GM19239 (cell line): ENCODE measurements around the gene PRKG1.

ENCODE experiments used
- DNase-seq: peaks from one replicate; pipeline ENCODE4 v3.0.0; 2011; ENCODE audit warnings: low spot score; ENCODE audit not compliant: insufficient read length
- FAIRE-seq: peaks from 2 replicates; lab custom pipeline; 2011; peaks lifted over from hg19 to GRCh38; lab: Jason Lieb, UNC

PRKG1 gene

DNA sequence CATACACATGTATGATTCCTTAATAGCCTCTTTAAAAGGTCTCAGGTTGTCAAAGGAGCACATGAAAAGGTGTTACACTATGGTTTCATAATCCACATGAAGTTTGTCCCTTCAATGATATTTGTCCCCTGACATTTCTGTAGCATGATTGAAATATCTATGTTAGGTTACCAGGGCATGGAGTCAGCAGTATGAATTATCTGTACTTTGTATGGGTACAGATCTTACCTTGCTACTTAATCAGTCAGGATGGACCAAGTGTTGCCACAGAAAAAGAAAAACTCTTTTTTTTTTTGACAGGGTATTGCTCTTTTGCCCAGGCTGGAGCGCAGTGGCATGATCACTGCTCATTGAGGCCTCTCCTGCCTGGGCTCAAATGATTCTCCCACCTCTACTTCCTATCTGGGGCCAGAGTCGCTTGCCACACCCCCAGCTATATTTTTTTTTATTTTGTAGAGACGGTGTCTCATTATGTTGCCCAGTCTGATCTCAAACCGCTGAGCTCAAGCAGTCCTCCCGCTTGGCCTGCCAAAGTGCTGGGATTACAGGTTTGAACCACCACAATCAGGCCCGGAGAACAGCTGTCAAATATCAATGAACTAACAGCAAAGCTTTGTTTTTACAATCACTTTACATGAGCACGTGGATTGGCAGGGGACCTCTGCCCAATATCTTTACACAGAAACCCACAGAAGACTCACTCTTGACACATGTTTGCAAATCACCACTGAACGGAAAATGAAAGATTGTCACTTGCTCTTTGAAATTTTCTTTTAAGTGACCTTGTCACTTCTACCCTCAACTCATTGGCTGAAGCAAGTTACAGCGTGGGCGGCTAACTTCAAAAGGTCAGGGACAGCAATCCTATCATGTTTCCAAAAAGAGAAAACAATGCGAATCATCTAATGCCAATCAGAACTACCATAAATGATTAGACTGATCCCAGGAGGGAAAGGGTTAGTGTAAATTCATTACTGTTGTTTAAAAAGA, 140.2 kb downstream of the PRKG1 start:
- no peak for FAIRE-seq
- DNase-seq = no peak

DNA sequence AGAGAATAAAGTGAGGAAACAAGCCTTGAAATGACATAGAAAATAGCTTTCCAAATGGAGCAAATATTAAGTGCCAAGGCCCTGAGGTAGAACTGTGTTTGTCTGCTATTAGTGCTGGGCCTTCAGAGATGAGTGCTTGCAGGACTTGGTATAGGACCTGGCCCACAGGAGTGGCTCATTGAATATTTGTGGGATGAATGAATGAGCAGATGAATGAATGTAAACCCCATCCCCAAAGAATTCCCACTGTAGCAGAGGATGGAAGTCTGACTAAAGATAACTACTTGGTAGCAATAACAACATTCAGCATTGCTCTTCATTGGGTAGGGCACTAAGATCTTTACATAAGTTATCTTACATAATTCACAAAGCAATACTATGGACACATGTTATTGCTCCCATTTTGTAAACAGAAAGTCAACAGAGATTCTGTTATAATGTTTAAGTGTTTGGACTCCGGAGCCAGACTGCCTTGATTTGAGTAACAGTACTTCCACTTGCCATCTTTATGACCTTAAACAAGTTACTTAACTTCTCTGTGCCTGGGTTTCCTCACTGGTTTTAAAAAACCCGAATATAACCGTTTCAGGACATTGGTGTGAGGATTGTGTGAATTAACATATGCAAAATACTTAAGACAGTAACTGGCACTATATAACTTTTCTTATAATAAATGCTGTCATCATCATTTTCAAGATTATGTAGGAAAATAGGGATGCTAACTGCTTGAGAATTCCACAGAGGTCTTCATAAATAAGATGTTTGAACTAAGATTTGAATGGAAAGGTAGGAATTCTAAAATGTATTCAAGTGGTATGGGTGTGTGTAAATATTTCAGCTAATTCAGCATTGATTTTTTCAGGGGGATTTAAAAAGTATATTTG, 141.9 kb downstream of the PRKG1 start:
- FAIRE-seq (no peak), DNase-seq (no peak)

DNA sequence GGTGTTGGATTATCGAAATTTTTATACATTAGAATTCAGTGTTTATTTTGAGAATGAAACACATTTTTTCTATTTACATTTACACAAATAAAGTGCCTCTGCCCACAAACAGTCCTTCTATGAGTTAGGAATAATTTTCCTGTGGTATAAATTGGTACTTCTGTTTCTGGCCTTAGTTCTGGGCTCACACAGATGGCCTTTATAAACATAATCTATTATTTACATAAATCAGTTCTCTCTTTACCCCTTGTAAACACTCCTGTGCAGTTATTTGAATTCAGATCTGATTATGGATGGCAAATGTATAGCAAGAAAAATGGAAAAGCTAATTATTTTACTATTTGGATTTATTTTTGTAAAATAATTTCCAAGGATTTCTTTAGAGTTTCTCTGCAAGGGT, 143.2 kb downstream of the PRKG1 start:
- FAIRE-seq = no peak

DNA sequence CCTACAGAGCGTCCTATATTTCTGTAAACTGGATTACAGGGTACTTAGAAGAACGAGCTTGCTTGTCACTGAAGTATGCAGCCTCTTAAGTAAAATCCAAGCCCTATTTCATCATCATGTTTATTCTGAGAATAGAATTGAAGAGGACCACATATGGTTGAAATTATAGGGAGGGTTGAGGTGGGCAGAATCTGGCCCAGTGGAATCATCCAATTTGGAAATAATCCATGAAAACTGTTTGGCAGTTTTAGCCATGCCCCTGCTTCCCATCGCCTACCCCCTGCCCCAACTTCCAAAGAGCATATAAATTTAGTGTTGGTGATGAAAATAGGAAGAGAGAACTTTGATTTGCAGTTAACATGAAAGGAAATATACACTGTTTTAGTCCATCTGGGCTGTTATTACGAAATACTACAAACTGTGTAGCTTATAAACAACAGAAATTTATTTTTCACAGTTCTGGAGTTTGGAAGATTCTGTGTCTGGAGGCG, 150.4 kb downstream of the PRKG1 start:
- DNase-seq = no peak
- FAIRE-seq = no peak

More for the DNA sequence above, 143.2 kb downstream of the PRKG1 start:
- DNase-seq = no peak

DNA sequence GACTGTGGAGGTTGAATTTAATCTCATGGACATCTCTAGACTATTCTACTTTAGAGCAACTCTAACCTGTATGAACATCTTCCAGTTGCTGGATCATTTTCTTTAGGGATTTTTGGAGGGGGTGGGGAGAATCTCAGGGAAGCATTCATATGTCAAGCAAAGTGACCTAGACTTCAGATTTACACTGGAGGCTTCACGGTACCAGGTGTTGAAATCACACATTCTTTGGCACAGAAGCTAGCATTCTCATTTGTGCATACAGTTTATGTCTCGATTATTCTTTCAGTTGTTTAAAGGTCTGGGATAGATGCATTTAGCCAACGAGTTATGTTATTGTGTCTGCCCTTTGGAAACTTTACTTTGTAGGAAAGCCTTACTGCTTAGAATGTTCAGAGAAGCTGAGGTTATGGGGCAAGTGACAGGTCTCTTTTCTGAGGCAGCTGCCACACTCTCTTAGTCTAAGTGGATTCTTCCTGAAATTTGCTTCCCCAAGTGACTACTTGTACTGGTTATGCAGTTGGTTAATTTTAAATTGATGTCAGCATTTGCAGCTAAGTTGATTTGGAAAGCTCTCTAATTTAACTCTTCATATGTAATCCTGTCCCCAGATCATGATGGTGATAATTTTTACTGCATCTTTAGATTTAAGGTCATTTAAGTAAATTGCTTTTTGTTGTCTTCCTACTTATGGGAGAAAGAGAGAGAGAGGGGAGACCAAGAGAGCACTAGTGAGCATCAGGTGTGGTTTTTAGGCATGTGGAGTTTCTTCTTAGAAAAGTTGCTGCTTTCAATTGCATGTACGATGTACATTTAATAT, 153.8 kb downstream of the PRKG1 start:
- no peak for FAIRE-seq
- no peak for DNase-seq

DNA sequence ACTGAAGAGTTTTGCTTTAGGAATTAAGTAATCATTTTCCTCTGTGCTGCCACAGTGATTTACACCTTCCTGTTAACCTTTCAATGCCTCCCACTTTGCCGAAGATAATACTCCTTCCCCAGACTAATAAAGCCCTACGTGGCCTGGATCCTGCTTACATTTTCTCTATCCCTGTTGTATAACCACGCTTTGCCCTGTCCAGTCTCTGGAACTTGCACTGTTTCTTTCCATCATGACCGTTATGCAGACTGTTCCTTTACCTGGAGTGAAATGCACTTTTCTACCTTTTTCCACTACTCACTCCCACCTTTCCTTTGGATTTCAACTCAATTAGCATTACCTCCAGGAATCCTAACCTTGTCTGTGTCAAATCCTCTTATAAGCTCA, 154.4 kb downstream of the PRKG1 start:
- no peak for FAIRE-seq

DNA sequence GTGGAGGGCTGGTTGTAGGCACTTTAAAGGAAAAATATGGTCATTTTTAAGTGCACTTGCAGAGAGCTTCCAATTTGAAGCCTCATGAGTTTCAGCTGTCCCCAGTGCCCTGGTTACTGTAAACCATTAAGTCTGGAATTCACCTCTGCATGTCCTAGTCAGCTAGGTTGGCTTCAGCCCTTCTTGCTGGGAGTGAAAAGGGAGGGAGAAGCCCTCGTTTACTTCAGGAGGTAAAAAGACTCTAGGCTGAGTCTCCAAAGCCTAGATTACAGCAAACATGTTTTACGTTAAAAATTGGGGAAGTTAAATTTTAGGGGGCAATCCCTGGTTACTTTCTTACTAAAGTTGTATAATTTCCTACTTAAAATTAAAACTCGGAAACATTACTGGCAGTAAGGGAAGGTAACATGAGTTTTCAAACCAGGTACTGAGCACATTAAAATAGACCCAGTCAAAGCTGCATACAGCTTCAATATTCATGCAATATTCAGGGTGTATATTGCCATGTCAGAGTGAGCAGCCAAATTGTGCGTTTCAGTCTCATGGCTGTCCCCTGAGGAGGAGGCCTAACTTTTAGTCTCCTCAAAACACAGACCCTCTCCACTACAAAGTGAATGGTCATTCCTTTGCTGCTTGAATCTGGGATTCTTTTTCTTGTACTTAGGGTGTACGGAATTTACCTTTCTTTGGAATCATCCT, 156.7 kb downstream of the PRKG1 start:
- DNase-seq = no peak
- no peak for FAIRE-seq

More for the DNA sequence above, 154.4 kb downstream of the PRKG1 start:
- no peak for DNase-seq

DNA sequence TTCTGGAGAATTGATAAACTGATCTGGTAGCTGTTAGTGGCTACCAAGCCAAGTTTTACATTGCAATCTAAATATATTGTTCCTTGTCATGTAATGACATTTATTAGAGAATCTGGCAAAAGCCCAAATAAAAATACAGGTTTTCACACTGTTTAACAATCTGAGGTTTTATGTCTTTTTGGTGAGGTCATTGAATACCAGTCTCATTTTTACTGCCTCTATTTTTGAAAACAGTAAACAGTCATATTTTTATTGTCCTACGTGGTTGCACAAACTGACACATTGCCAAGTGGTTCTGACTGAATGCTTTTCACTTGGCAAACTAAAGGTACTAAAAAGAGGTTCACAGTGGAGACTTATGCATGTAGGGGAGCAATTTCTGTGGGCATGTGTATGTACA, 157.5 kb downstream of the PRKG1 start:
- FAIRE-seq (no peak), DNase-seq (no peak)

DNA sequence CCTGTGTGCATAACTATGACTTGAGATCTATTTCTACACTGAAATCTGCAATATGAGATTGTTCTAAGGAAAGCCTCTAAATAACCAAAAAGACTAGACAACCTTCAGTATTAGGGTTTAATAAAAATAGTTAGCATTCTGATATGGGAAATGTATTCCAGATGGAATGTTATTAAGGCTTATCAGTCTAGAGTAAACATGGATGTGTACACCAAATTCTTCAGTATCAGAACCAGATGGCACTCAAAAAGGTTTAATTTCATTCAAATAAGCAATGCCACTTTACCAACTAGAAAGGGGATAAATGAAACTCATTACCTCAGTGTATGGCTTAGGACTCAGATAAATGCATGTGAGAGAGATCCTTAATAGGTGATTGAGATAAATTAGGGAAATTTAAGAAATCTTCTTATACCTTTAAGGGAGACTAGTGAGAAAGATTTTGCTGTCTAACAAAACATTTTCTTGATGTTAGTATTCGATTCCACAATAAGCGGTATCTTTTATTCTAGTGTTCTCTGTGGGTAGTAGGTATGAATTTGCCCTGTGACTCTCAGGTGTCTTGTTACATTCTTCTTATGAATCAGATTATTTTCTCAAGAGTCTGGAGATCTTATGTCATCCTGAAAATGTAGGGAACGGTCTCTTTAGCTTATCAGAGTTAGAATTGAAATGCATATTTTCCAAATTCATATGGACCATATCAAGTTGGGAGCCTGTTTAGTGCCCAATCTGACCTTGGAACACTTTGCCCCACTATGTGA, 159.2 kb downstream of the PRKG1 start:
- no peak for DNase-seq
- no peak for FAIRE-seq

DNA sequence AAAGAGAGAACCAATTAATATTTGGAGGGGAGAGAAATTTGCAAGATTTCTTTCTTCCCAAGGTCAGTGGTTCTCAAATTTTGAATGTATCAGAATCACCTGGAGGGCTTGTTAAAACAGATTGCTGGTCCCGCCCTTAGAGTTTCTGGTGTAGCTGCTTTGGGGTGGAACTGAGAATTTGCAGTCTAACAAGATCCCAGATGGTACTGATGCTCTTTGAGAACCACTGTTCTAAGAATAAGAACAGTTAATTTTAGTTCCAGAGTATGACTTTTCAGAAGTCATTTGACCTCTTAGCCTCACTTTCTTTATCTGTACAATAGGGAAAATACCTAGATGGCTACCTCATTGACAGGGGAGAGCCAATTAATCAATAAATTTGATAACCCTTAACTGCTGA, 161.6 kb downstream of the PRKG1 start:
- DNase-seq (no peak), FAIRE-seq (no peak)

DNA sequence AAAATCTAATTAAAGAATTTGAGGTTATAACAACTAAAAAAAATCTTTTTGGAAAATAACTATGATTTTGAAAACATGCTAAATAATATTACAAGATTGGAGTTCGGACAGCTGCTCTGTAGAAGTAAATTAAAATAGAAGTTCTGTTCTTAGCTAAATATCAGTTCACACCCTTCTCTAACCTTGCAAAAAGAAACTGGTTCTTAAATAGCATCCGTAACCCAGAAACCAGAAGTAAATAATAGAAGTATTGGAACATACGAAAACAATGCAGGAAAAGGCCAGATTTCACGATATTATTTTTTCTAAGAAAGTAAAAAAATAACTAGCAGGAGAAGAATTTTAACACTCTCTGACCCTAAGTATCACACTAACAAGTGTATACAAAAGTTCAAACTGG, 164.7 kb downstream of the PRKG1 start:
- DNase-seq (no peak), FAIRE-seq (no peak)

DNA sequence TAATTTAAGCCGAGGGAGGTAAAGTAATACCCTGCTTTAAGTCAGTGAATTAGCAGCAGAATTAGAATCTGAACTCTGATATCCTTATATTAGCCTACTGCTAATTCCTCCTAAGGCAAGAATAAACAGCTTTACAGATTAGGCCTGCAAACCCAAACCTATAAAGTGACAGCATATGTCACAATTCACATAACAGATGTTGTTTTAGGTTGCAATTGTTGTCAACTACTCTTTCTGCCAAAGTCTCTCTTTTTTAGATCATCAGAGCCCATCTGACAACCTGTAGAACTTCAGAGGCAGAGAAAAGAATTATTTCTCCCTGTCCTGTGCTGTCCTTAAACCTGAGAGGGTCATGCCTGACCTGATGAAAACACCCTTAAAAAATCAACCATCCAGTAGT, 167.2 kb downstream of the PRKG1 start:
- DNase-seq = no peak
- no peak for FAIRE-seq

DNA sequence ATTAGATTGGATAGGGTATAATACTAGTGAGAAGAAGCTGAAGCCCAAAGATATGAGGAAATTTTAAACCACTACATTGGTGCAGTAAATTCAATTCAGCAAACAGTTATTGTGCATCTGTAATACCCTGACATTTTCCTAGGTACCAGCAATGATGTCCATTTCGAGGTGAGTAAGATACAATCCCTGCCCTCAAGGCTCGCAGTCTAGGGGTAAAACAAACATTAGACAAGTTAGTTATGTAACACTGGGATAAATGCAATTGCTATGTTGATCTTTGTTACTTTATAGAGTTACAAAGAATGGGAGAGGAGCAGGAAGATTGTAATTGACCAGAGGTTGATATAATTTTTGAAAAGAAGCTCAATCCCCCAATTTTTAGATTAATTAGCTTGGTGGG, 168.1 kb downstream of the PRKG1 start:
- DNase-seq (no peak), FAIRE-seq (no peak)

DNA sequence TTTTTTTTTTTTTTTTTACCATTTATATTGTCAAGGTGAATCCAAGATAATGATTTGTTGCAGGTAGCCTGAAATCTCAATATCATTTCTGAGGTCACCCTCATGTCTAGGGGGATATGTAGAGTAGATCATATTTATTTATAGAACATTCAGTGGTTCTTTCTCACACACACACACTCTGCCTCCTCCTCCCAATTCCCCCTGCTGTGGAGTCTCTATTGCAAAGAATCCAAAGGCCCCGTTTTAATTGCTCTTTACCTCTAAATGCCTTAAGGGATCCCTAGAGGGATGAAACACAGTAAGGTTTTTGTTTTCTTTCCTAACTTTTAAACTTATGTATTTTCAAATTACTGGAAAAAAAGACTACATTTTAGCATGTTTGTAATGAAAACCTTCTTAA, 170.0 kb downstream of the PRKG1 start:
- DNase-seq (no peak), FAIRE-seq (no peak)

DNA sequence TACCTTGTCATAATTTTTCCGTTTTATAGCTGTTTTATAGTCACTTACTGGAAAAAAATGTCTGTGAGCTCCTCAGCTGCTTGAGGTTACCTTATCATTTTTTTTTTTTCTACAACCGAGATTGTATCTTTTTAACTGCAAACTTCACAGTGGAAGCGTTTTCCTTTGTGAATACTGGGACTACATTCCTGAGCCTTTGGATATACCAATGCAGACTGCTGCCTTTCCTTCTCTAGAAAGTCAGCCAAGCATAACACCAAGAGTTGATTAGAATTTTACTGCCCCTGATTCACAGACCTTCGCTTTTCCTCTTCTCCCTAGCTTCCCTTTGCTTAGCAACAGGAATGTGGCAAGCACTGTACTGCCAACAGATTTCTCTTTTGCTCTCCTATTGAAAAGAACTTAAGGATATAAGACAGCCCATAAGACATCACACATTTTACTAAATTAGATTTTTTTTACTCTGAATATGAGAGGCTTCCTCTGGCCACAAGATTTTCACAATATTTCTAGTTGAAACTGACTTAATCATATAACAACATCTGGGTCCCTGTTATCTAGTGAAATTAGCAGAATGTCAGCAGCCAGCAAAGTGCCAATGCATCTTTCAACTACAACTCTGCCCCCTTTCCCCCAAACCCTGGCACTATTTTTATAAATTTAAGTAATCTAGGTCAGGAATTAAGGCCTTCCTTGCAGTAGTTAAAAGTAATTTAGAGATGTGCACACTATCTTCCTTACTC, 170.6 kb downstream of the PRKG1 start:
- DNase-seq = no peak
- no peak for FAIRE-seq

DNA sequence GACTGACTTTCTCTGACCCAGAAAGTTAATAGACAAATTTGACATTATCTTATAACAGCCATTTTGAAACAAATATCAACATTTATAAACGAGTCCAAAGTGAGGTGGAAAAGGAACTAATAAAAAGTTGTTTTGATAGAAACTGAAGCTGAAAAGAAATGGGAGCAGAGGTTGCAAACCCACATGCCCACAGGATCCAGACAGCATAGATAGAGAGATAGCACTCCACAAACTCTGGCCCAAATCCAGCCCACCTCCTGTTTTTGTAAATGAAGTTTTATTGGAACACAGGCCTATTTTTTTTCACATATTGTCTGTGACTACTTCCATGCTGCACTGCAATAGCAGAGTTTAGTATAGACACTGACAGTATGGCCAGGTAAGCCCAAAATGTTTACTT, 171.9 kb downstream of the PRKG1 start:
- no peak for FAIRE-seq

DNA sequence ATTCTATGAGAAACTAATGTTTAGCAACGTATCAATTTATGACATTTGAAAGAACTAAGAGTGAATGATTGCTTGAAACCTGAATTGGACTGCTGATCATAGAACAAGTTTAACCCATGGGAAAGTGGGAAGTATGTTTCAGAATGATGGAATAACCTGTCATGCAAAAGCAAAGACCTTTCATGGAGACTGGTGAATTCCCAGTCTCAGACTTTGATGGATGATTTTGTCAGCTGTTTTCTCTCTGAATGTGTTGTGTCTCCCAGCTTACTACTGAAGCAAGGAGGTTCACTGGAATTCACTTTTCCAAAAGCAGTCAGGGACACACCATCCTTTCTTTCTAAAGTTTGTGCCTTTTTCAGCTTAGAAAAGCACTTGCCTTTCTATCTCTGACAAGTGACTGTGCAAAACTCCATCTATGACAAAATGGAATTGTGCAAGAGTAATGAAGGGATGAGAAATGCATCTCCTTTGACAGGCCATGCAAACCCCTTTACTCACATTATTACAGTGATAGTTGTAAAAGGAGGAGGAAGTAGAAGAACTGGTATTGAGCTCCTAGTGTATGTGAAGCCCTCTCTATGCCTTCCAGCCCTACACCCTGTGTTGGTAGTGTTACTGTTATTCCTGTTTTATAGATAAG, 176.1 kb downstream of the PRKG1 start:
- FAIRE-seq (no peak), DNase-seq (no peak)

More for the DNA sequence above, 171.9 kb downstream of the PRKG1 start:
- DNase-seq = no peak

DNA sequence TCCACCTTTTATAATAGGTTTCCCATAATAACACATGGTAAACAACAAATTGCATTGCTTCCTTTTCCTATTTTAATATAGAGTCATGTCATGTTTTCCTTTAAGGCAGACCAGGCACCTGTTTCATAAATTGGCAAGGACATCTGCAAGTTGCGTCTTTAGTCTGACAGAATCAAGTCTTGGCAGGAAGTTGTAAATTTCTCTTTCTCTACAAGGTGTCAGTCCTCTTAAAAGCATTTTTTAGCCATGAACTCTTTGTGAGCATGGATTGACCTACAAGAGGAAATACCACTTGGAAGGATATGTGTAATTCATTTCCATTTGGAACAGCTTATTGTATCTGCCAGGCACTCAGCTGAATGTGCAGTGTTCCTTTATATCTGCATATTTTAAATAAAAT, 176.8 kb downstream of the PRKG1 start:
- DNase-seq (no peak), FAIRE-seq (no peak)
